NT2/D1 (cell line): ENCODE measurements around the gene TRAK1.

Experiments
- DNase-seq: peaks from one replicate; pipeline ENCODE4 v3.0.0-alpha.2; 2011; ENCODE audit warnings: low read depth, low spot score
- H3K27me3 ChIP-seq: 2 replicates; pipeline ENCODE4 v1.6.0; 2011; ENCODE audit warnings: mild to moderate bottlenecking; ENCODE audit not compliant: insufficient read length, insufficient read depth
- H3K36me3 ChIP-seq: 2 replicates; pipeline ENCODE4 v1.6.1; 2011; ENCODE audit warnings: mild to moderate bottlenecking, low read length, mixed read lengths; ENCODE audit not compliant: insufficient read depth, insufficient read length
- H3K4me1 ChIP-seq: 2 replicates; pipeline ENCODE4 v1.5.1; 2011; ENCODE audit not compliant: insufficient read depth, insufficient read length
- H3K4me3 ChIP-seq: 2 replicates; pipeline ENCODE4 v1.5.1; 2011; ENCODE audit warnings: low read depth; ENCODE audit not compliant: insufficient read length
- H3K9ac ChIP-seq: 2 replicates; pipeline ENCODE4 v1.6.0; 2011; ENCODE audit warnings: low read depth; ENCODE audit not compliant: insufficient read length
- H3K9me3 ChIP-seq: 2 replicates; pipeline ENCODE4 v1.5.1; 2011; ENCODE audit warnings: mild to moderate bottlenecking, low read length; ENCODE audit not compliant: insufficient read depth
- SUZ12 ChIP-seq: IDR thresholded peaks from 2 replicates; pipeline ENCODE4 v1.6.1; 2011; ENCODE audit not compliant: insufficient read length, insufficient read depth; ENCODE audit errors: extremely low read depth
- YY1 ChIP-seq: IDR thresholded peaks from 2 replicates; pipeline ENCODE4 v1.6.1; 2011; ENCODE audit not compliant: insufficient read length, insufficient read depth
- ZNF274 ChIP-seq: IDR thresholded peaks from 2 replicates; pipeline ENCODE4 v1.6.1; 2011; ENCODE audit warnings: mild to moderate bottlenecking, low read depth, low read length

The TRAK1 gene

DNA sequence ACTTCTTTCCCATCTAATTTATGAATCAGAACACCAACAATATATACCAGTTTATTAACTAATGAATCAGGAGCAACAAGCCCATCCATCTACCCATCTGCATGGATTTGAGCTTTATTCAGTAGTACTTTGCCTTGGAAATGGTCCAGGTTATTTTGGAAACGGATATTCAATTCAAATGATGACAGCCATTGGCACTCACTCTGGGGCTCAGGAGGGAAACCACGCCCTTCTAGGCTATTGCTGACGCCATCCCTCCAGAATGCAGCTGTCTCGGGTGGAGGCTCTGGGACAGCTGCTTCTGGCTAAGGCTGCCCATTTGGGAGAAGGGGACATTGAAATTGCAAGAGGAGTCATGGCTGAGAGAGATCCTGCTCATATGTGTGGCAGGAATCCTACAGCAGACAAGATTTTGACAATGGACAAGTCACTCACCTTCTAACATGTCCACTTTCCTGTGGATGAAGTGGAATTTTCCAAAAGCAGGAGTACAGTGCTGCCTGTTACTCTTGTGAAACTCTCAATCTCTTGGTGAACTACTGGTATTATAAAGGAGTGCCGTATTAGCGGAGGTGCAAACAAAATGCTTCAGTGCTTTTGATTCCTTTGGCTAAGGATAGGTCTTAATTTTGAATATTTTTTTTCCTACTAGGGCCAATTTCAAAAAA, 29.3 kb upstream of the TRAK1 start:
- DNase-seq = no peak
- H3K9ac ChIP-seq = no peak overlapping the region
- no peak overlapping the region for H3K4me3 ChIP-seq

DNA sequence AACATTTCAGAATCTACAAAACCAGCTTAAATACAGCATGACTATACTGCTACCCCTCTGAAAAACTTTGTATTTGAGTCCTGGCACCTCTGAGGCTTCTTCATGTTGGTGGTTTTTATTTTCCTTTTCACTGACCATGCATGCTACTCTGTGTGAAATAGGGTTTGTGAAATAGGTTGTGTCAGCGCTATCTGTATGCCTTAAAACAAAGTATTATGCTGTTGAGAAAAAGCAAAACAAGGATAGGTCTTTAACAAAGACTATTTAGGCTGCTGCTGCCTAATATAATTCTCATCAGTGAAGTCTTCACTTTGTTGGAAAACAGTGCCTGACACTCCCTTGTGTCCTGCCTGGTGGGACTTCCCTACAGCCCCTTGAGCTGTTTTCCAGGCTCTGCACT, 28.7 kb upstream of the TRAK1 start:
- Histone ChIP-seq H3K9ac (peak overlapping the region; percentile 66), H3K4me1 (peaks cover 11% of the 10 kb centered on the region), H3K4me3 (no peak overlapping the region), H3K27me3 (no peaks in the 10 kb centered on the region), H3K9me3 (no peaks in the 10 kb centered on the region), H3K36me3 (no peaks in the 10 kb centered on the region)
- DNase-seq = no peak
- no peak for TF ChIP-seq YY1
- no peak for TF ChIP-seq SUZ12
- no peak for TF ChIP-seq ZNF274

More for the DNA sequence above, 29.3 kb upstream of the TRAK1 start:
- no peaks in the 10 kb centered on the region for H3K36me3 ChIP-seq
- H3K27me3 ChIP-seq = no peaks in the 10 kb centered on the region
- H3K9me3 ChIP-seq = no peaks in the 10 kb centered on the region
- peaks cover 11% of the 10 kb centered on the region for H3K4me1 ChIP-seq
- TF ChIP-seq SUZ12 = no peak
- no peak for TF ChIP-seq YY1
- no peak for TF ChIP-seq ZNF274

DNA sequence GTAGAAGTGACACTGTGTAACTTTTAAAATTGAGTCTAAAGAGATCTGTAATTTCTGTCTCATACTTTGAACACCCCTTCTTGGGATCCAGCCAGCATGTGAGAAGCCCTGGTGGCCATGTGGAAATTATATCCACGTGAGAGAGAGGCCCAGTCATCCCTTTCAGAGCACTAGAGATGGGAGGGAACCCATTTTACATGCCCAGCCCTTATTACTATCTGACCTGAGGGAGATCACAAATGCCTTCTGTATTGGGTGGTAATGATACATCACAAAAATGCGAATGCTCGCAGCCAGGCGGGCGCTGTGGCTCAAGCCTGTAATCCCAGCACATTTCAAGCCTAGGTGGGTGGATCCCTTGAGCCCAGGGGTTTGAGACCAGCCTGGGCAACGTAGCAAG, 27.3 kb upstream of the TRAK1 start:
- no peak for DNase-seq
- Histone ChIP-seq H3K4me1 (peaks cover 12% of the 10 kb centered on the region), H3K27me3 (no peaks in the 10 kb centered on the region), H3K9ac (peak overlapping the region; percentile 57), H3K4me3 (no peak overlapping the region), H3K9me3 (no peaks in the 10 kb centered on the region), H3K36me3 (no peaks in the 10 kb centered on the region)
- TF ChIP-seq ZNF274 = no peak
- no peak for TF ChIP-seq SUZ12
- no peak for TF ChIP-seq YY1

DNA sequence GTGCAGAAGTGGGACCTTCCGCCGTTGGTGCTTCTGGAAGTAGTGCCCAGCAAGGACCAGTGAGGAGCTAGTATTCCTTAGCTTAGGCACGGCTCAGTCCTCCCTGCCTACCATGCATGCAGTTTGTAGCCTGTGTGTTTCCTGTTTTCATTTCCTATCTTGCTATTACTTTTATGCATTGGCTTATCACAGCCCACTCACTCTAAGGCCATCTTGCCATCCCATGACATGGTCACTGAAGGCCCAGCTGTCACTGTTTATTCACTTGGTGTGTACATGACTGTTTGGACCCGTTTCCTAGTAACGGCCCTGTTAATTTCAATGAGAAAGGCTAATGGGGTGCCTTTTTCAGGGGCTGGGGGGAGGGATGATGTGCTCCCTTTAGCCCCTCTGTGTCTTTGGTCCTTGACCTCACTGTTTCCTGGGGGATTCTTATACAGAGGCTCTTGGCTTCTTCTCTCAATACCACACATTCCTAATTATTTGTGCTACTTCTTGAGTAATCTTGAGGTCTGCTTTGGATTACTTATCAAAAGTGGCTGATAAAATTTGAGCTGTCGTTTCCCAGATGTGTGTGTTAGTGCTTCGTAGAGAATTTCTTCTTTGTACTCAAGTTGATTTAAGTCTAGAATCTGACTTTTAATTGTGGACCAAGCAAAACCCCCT, 24.5 kb upstream of the TRAK1 start:
- no peak overlapping the region for H3K4me3 ChIP-seq
- TF ChIP-seq SUZ12 (no peak), YY1 (no peak)

DNA sequence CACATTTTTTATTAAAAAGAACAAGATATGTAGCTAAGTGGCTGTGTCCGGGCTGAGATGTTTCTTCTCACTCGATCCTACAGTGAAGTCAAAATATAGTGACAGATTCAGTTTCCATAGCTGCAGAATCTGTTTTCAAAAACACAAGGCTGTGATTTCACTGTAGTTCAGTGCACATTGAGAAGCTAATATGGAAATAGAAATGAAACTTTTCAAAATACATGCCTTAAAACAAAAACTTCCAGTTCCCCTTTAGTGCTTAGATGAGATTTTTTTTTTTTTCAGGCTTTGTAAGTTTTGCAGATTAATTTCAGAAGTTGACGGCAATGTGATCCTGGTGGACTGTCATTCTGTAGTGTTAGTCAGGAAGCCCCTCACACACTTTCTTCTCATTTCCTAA, 23.8 kb upstream of the TRAK1 start:
- H3K4me3 ChIP-seq = no peak overlapping the region
- no peak for DNase-seq
- H3K36me3 ChIP-seq = no peaks in the 10 kb centered on the region
- no peaks in the 10 kb centered on the region for H3K9me3 ChIP-seq
- peaks cover 21% of the 10 kb centered on the region for H3K4me1 ChIP-seq
- no peak for TF ChIP-seq YY1
- no peak for TF ChIP-seq ZNF274
- TF ChIP-seq SUZ12 = no peak
- H3K9ac ChIP-seq = no peak overlapping the region
- H3K27me3 ChIP-seq = no peaks in the 10 kb centered on the region

More for the DNA sequence above, 24.5 kb upstream of the TRAK1 start:
- H3K36me3 ChIP-seq = no peaks in the 10 kb centered on the region
- peaks cover 16% of the 10 kb centered on the region for H3K4me1 ChIP-seq
- H3K9ac ChIP-seq = no peak overlapping the region
- peak; percentile 74 for DNase-seq
- H3K27me3 ChIP-seq = no peaks in the 10 kb centered on the region
- H3K9me3 ChIP-seq = no peaks in the 10 kb centered on the region

DNA sequence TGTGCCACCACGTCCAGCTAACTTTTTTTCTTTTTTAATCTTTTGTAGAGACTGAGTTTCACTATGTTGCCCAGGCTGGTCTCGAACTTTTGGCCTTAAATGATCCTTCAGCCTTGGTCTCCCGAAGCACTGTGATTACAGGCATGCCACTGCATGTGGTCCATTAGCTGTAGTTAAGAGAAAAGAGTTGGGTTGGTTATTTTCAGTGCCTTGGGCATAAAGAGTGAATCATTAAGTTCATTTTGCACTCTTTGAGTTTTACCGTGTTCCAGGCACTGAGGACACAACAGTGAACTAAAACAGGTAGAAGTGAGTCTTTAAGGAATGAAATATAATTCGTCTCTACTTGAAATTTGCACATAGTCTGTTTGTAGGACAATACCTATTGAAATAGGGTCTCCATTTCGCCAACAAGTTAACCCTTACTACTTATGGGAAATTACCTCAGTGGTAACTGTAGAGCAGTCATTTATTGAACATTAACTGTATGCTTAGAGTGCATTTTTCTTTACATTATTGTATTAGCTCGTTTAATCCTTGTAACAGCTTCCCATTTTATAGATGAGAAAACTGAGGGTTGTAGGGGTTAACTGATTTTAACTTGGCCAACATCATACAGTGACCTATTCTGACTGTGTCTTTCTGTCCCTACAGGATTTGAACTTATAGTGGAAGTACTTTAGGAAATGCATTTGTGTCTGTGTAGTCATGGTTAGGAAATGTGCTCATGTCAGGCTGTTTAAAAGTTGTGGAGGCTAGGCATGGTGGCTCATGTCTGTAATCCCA, 22.7 kb upstream of the TRAK1 start:
- H3K27me3 ChIP-seq = no peaks in the 10 kb centered on the region
- H3K36me3 ChIP-seq = no peaks in the 10 kb centered on the region
- no peaks in the 10 kb centered on the region for H3K9me3 ChIP-seq
- TF ChIP-seq SUZ12 = no peak
- no peak for TF ChIP-seq ZNF274
- no peak for TF ChIP-seq YY1
- H3K4me1 ChIP-seq = peaks cover 24% of the 10 kb centered on the region
- H3K4me3 ChIP-seq = no peak overlapping the region
- no peak for DNase-seq
- H3K9ac ChIP-seq = no peak overlapping the region

DNA sequence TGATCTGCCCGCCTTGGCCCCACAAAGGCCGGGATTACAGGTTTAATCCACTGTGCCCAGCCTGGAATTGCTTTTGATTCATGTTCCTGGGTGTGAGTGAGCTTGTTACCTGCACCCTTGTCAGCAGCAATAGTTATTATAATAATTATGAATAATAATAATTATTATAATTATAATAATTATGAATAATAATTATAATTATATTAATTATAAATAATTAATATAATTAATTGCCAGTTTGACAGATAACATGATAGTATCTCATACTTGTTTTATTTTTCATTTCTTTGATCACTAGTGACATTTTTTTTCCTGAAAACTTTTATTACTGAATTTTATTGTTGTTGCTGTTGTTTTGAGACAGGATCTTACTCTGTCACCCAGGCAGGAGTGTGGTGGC, 21.1 kb upstream of the TRAK1 start:
- Histone ChIP-seq H3K9ac (no peak overlapping the region), H3K36me3 (no peaks in the 10 kb centered on the region), H3K4me1 (peaks cover 24% of the 10 kb centered on the region), H3K27me3 (no peaks in the 10 kb centered on the region), H3K4me3 (no peak overlapping the region), H3K9me3 (no peaks in the 10 kb centered on the region)
- no peak for TF ChIP-seq ZNF274
- TF ChIP-seq YY1 = no peak
- no peak for TF ChIP-seq SUZ12
- DNase-seq = no peak
